Parathyroid adenoma (tissue), 2 donors: ENCODE measurements around the gene DSCAML1.

ENCODE experiments used
- H2AFZ ChIP-seq: fragments of 300-600 bp; sonication (generic); one replicate; pipeline ENCODE4 v1.7.0; 2017; ENCODE audit warnings: antibody characterized with exemption, mild to moderate bottlenecking
- H3K27ac ChIP-seq: fragments of 300-600 bp; sonication (generic); one replicate; pipeline ENCODE4 v1.7.0; 2017
- H3K27me3 ChIP-seq: fragments of 300-600 bp; sonication (generic); one replicate; pipeline ENCODE4 v1.7.0; 2017; ENCODE audit warnings: low read length; ENCODE audit not compliant: control insufficient read depth, insufficient read depth
- H3K36me3 ChIP-seq: fragments of 300-600 bp; sonication (generic); one replicate; pipeline ENCODE4 v1.7.0; 2017; ENCODE audit warnings: low read length; ENCODE audit not compliant: control insufficient read depth, insufficient read depth
- H3K4me1 ChIP-seq: fragments of 300-600 bp; sonication (generic); one replicate; pipeline ENCODE4 v1.7.0; 2017; ENCODE audit warnings: control low read depth
- H3K4me2 ChIP-seq: fragments of 300-600 bp; sonication (generic); one replicate; pipeline ENCODE4 v1.7.0; 2017; ENCODE audit warnings: low read length
- H3K4me3 ChIP-seq: fragments of 300-600 bp; sonication (generic); one replicate; pipeline ENCODE4 v1.7.0; 2017; ENCODE audit warnings: low read depth, low read length
- H3K79me2 ChIP-seq: fragments of 300-600 bp; sonication (generic); one replicate; pipeline ENCODE4 v1.7.0; 2017; ENCODE audit warnings: control low read depth
- H3K9ac ChIP-seq: fragments of 300-600 bp; sonication (generic); one replicate; pipeline ENCODE4 v1.7.0; 2017; ENCODE audit warnings: mild to moderate bottlenecking
- H3K9me3 ChIP-seq: fragments of 300-600 bp; sonication (generic); one replicate; pipeline ENCODE4 v1.7.0; 2017; ENCODE audit warnings: low read length; ENCODE audit not compliant: control insufficient read depth
- TF ChIP-seq, protein P1 (sequence below): fragments of 300-600 bp; sonication (generic); IDR thresholded peaks from one replicate; pipeline ENCODE4 v1.7.0; 2017; ENCODE audit warnings: antibody characterized with exemption, mild to moderate bottlenecking
- donor health status: primary hyperparathyroidism.

The DSCAML1 gene

DNA sequence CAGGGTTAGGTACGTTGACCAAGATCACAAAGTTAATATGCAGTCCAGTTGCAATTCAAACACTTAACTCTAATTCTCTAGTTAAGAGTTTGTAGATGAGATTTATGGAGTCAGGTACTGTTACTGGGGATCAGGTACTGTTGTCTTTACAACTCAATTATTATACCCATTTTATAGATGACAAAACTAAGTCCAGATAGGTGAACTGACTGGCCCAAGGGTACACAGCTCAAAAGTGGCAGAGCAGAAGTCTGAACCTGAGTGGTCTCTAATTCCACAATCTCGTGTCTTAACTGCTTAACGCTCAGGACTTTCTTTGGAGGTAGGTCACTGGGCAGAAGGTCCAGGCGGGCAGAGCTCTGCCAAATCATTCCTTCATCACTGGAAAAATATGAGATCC lies 77.5 kb downstream of the DSCAML1 start:
- no peak overlapping the region for H2AFZ ChIP-seq
- TF ChIP-seq, protein P1, sequence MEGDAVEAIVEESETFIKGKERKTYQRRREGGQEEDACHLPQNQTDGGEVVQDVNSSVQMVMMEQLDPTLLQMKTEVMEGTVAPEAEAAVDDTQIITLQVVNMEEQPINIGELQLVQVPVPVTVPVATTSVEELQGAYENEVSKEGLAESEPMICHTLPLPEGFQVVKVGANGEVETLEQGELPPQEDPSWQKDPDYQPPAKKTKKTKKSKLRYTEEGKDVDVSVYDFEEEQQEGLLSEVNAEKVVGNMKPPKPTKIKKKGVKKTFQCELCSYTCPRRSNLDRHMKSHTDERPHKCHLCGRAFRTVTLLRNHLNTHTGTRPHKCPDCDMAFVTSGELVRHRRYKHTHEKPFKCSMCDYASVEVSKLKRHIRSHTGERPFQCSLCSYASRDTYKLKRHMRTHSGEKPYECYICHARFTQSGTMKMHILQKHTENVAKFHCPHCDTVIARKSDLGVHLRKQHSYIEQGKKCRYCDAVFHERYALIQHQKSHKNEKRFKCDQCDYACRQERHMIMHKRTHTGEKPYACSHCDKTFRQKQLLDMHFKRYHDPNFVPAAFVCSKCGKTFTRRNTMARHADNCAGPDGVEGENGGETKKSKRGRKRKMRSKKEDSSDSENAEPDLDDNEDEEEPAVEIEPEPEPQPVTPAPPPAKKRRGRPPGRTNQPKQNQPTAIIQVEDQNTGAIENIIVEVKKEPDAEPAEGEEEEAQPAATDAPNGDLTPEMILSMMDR: no peak
- no peak overlapping the region for H3K4me2 ChIP-seq
- no peaks in the 10 kb centered on the region for H3K27me3 ChIP-seq
- no peak overlapping the region for H3K4me3 ChIP-seq
- H3K27ac ChIP-seq: no peak overlapping the region
- no peaks in the 10 kb centered on the region for H3K36me3 ChIP-seq
- no peaks in the 10 kb centered on the region for H3K79me2 ChIP-seq
- no peaks in the 10 kb centered on the region for H3K9me3 ChIP-seq
- no peak overlapping the region for H3K9ac ChIP-seq
- no peaks in the 10 kb centered on the region for H3K4me1 ChIP-seq

DNA sequence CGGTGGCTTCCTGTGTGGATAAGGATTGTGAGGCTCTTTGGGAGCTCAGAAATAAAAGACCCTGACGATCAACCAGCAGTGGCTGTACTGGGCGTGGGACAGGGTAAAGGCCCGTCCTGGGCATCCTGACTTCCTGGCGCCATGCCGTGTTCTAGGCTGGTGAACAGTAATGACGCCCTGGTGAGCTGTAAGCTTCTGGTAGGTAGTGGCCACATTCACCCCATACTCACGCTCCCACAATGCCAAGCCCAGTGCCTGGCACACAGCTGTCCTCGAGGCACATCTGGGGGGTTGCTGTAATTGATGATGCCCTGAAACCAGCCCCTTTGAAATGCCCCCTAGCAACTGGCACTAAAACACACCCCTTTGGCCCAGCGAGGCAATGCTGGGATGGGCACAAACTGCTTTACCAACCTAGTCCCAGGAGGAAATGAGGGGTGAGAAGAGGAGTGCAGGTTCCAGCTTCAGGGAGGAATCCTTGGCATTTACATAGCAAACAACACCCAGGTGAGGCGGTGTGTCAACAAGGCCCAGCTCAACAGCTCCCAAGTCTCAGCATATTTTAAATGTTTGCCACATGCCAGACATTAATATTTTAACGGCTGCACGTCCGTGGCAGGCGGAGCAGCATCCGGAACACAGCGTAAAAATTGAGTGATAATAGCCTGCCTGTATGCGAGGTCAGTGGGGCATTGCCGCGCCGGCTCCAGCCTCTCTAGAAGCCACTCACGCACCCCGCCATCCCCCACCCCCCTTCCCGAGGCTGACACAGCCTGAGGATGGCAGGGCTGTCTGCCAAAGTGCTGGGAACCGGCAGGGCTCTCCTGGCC lies 79.3 kb downstream of the DSCAML1 start:
- H2AFZ ChIP-seq: no peak overlapping the region
- no peaks in the 10 kb centered on the region for H3K27me3 ChIP-seq
- H3K9ac ChIP-seq: no peak overlapping the region
- H3K27ac ChIP-seq: no peak overlapping the region
- no peaks in the 10 kb centered on the region for H3K4me1 ChIP-seq
- no peaks in the 10 kb centered on the region for H3K9me3 ChIP-seq
- H3K4me3 ChIP-seq: no peak overlapping the region
- no peaks in the 10 kb centered on the region for H3K36me3 ChIP-seq
- TF ChIP-seq, protein P1: no peak
- no peak overlapping the region for H3K4me2 ChIP-seq
- H3K79me2 ChIP-seq: no peaks in the 10 kb centered on the region

DNA sequence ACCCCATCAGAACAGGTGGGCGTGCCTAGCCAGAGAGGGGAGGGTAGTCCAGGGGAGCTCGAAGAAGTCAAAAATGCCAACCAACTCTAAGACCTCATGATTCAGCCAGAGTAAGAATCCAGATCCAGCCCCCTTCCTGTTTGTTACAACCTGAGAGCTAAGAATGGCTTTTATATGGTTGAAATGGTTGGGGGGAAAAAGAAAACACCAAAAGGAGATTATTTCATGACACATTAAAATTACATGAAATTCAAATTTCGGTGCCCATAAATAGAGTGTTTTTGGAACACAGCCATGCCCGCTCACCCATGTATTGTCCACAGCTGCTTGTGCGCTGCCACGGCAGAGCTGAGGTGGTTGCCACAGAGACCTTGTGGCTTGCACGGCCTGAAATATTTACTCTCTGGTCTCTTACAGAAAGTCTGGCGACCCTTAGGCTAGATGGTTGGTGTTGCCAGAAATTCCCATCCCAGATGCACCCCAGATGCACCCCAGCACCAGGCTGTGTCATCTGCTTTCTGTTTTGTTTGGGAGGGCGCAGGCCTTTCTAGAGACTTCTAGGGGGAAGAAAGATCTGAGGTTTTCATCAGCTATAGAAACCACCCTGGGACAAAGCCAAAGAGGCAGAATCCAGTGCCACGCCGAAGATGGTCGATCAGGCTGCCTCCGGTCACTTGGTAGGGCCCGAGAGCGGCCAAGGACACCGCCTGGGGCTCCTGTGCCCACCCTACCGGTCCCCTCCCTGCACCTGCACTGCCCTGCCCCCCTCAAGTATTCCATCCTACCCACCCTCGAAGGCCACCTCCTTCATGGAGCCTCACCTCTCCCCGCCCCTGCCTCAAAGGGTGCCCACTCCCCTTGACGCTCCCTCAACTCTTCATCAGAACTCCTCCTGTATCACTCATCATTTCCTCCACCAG lies 80.2 kb downstream of the DSCAML1 start:
- H3K4me1 ChIP-seq: no peaks in the 10 kb centered on the region
- H3K9ac ChIP-seq: no peak overlapping the region
- H3K9me3 ChIP-seq: no peaks in the 10 kb centered on the region
- H3K27me3 ChIP-seq: no peaks in the 10 kb centered on the region
- no peak overlapping the region for H3K4me3 ChIP-seq
- TF ChIP-seq, protein P1: no peak
- H3K79me2 ChIP-seq: no peaks in the 10 kb centered on the region
- no peaks in the 10 kb centered on the region for H3K36me3 ChIP-seq
- no peak overlapping the region for H2AFZ ChIP-seq
- H3K27ac ChIP-seq: no peak overlapping the region
- H3K4me2 ChIP-seq: no peak overlapping the region

DNA sequence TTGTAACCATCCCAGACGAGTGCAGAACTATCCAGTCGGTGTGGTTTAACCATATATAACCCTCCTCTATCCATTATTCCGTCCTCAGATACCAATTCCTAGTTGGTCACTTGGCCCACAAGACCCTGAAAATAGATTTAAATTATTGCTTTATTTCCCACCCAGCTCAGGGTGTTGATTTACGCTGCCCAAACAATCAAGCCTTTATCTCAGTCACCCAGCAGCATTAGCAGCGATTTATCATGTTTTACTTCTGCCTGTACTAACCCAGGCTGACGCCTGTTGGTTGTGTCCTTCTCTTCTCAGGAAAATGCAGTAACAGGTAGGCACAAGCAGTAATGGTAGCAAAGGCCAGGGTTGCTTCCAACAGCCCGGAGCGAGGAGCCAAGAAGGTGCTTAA lies 81.2 kb downstream of the DSCAML1 start:
- Histone ChIP-seq H3K9me3 (no peaks in the 10 kb centered on the region), H3K27ac (no peak overlapping the region), H3K4me1 (no peaks in the 10 kb centered on the region), H3K79me2 (no peaks in the 10 kb centered on the region), H3K27me3 (no peaks in the 10 kb centered on the region), H3K36me3 (no peaks in the 10 kb centered on the region), H3K9ac (no peak overlapping the region), H2AFZ (no peak overlapping the region), H3K4me2 (no peak overlapping the region), H3K4me3 (no peak overlapping the region)
- TF ChIP-seq, protein P1: no peak
